Kidney epithelial cell (primary cell): Measurements from ENCODE around the gene NT5C3B. TPM values are rescaled to one million over a fixed set of nuclear protein-coding genes. Genes with fewer than 3 reads are reported as not detected.

ENCODE experiments used
- DNase-seq: peaks from one replicate; pipeline ENCODE4 v3.0.0-alpha.2; 2010; ENCODE audit warnings: low read depth
- H3K27me3 ChIP-seq: 2 replicates; pipeline ENCODE4 v1.6.0; 2011; ENCODE audit warnings: low read length; ENCODE audit not compliant: control insufficient read depth, insufficient read depth
- H3K36me3 ChIP-seq: 2 replicates; pipeline ENCODE4 v1.5.1; 2011; ENCODE audit warnings: low read length; ENCODE audit not compliant: control insufficient read depth, insufficient read depth
- H3K4me3 ChIP-seq: 2 replicates; pipeline ENCODE4 v1.5.1; 2011; ENCODE audit warnings: low read depth, mild to moderate bottlenecking, control low read depth, low read length
- CTCF ChIP-seq: IDR thresholded peaks from 2 replicates; pipeline ENCODE4 v1.5.1; 2011; ENCODE audit warnings: mild to moderate bottlenecking, moderate library complexity, low read length, control low read depth, inconsistent platforms; ENCODE audit not compliant: insufficient read depth, poor library complexity, severe bottlenecking
- total RNA-seq: library from RNA; depleted of rRNA; stranded (reverse); fragments of >200 nt; gene quantifications from 2 replicates; pipeline ENCODE4 v1.2.3, GENCODE V29; 2015

Gene NT5C3B
- total RNA-seq, 1 donor from 2014 or later, result 61.5 TPM

DNA sequence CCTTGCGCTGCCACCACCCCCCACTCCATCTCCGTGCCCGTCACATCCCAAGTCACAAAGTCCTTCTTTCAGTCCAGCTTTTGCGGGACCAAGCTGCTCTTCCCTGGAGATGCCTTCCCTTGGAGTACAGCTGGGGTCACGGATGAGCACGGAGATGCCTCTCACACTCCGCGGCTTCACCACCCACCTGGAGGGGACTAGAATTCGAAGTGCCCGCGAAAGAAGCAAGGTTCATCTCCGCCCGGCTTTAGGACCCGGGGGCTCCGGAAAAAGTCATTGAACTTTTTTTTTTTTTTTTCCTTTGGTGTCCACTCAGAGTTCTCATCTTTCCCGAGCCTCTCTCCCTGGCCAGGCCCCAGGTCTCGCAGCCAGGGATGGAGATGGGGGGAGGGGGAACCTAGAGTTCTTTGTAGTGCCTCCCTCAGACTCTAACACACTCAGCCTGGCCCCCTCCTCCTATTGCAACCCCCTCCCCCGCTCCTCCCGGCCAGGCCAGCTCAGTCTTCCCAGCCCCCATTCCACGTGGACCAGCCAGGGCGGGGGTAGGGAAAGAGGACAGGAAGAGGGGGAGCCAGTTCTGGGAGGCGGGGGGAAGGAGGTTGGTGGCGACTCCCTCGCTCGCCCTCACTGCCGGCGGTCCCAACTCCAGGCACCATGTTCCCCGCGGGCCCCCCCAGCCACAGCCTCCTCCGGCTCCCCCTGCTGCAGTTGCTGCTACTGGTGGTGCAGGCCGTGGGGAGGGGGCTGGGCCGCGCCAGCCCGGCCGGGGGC lies 23.5 kb downstream of the NT5C3B start, which contains the start of gene FKBP10:
Gene FKBP10, plus strand, starts transcription at position 624 of the 771 bp plus-strand sequence. Its CDS starts 31 bp downstream, at position 655.
- Histone ChIP-seq H3K27me3 (no peaks in the 10 kb centered on the region), H3K4me3 (peak within 1 kb of the TSS; percentile 74), H3K36me3 (no peaks in the 10 kb centered on the region)
- no peak for TF ChIP-seq CTCF
- no peak for DNase-seq

DNA sequence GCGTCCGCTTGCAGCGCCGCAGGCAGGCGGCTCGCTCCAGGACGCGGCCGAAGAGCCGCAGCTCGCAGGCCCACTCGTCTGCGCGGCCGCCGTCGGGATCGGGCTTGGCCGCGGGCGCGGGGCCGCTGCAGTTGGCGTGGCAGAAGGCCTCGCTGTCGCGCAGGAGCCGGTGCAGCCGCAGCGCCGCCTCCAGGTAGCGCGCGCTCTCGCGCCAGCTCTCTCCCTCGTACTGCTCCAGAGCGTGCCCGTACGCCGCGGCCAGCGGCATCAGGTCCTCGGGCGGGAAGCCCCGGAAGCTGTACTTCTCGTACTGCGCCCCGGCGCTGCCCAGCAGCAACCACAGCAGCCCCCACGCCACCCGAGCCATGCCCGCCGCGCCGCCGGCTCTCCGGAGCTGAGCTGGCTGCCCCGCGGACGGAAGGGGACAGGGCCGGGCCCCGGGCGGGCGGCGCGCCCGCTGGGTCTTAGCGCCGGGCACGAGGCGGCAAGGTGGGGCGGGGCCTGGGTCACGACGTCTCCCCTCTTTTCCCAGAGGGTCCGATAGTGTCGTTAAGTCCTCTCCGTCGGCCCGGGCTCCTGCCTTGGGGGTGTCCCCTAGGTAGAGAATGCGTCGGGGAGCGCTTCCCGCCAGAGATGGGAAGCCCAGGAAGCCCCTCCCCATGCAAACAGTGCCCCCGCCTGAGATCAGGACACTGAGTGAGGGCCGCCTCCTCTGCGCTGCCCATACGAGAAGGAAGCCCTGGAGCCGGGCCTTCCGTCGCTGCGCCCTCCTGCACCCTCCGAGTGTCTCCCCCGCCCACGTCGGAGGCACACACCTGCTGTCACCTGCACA lies 24.3 kb downstream of the NT5C3B start, which contains the start of gene P3H4:
Gene P3H4, minus strand, starts transcription at position 401 of the 832 bp plus-strand sequence. Its CDS starts 34 bp downstream, at position 367.
- H3K36me3 ChIP-seq, result no peaks in the 10 kb centered on the region
- peak within 1 kb of the TSS; percentile 74 for H3K4me3 ChIP-seq
- no peak for DNase-seq
- TF ChIP-seq CTCF, result peak; percentile 58
- H3K27me3 ChIP-seq, result no peaks in the 10 kb centered on the region

GRCh38 chr17:41810659-41811548 lies 25.1 kb downstream of the NT5C3B start:
- Histone ChIP-seq H3K4me3 (peak overlapping the region; percentile 74), H3K36me3 (no peaks in the 10 kb centered on the region), H3K27me3 (no peaks in the 10 kb centered on the region)
- TF ChIP-seq CTCF, result no peak
- DNase-seq, result no peak

- peaks cover 1% of the 10 kb centered on the region for H3K36me3 ChIP-seq
- no peaks in the 10 kb centered on the region for H3K27me3 ChIP-seq
- DNase-seq, result no peak
- H3K4me3 ChIP-seq, result no peak overlapping the region
- TF ChIP-seq CTCF, result no peak
Measured at GRCh38 chr17:41806685-41807445, 29.2 kb downstream of the NT5C3B start.
